H1 (cell line): ENCODE measurements around the gene ERO1A. TPM values are rescaled to one million over a fixed set of nuclear protein-coding genes. Genes with fewer than 3 reads are reported as not detected.

ENCODE experiments used
- CTCF ChIA-PET: fragments of 300-600 bp; sonication (Branson Sonifier 250); formaldehyde crosslinking; loops from one replicate; lab custom pipeline; 2021; ENCODE audit not compliant: partially characterized antibody; lab: Charles Lee
- POLR2A ChIA-PET: fragments of 300-600 bp; sonication (Branson Sonifier 250); formaldehyde crosslinking; loops from one replicate; lab custom pipeline; 2021; ENCODE audit warnings: inconsistent platforms; ENCODE audit not compliant: partially characterized antibody; lab: Charles Lee
- DNase-seq, 2 experiments: peaks; one replicate each; pipeline versions ENCODE4 v3.0.0 to v3.0.0-alpha.2; 2010 to 2022; ENCODE audit warnings: low spot score in 2 of 2, low read depth in 1 of 2, mixed read lengths in 1 of 2
- FAIRE-seq: peaks from 2 replicates; lab custom pipeline; 2011; peaks lifted over from hg19 to GRCh38; lab: Jason Lieb, UNC
- H2AFZ ChIP-seq: 2 replicates; pipeline ENCODE4 v1.8.1; 2012; ENCODE audit warnings: low read length, inconsistent platforms
- H2AK5ac ChIP-seq: 2 replicates; pipeline ENCODE4 v1.6.1; 2013; ENCODE audit warnings: low read depth, low read length
- H2BK120ac ChIP-seq: replicated peaks from 2 replicates; pipeline ENCODE3; 2013; ENCODE audit warnings: low read depth, low read length, inconsistent platforms
- H2BK12ac ChIP-seq: 2 replicates; pipeline ENCODE4 v1.6.1; 2013; ENCODE audit warnings: low read depth, low read length
- H2BK15ac ChIP-seq: 2 replicates; pipeline ENCODE4 v1.6.1; 2013; ENCODE audit warnings: low read length
- H2BK20ac ChIP-seq: 2 replicates; pipeline ENCODE4 v1.6.1; 2013; ENCODE audit warnings: low read length
- H2BK5ac ChIP-seq: 2 replicates; pipeline ENCODE4 v1.6.1; 2013; ENCODE audit warnings: low read depth, low read length
- H3K14ac ChIP-seq: 2 replicates; pipeline ENCODE4 v1.6.1; 2013; ENCODE audit warnings: inconsistent platforms; ENCODE audit not compliant: insufficient read length
- H3K18ac ChIP-seq: 2 replicates; pipeline ENCODE4 v1.6.1; 2013; ENCODE audit warnings: low read length; ENCODE audit errors: extremely low read depth
- H3K23ac ChIP-seq: 2 replicates; pipeline ENCODE4 v1.6.1; 2013; ENCODE audit warnings: inconsistent platforms; ENCODE audit not compliant: insufficient read length
- H3K23me2 ChIP-seq: 2 replicates; pipeline ENCODE4 v1.6.1; 2013; ENCODE audit warnings: low read depth, low read length
- H3K27ac ChIP-seq: 2 replicates; pipeline ENCODE4 v1.6.1; 2011; ENCODE audit warnings: low read depth, low read length, inconsistent platforms
- H3K27me3 ChIP-seq, 4 experiments: replicated peaks in 1 of 4; 1 replicate in 1 of 4; 2 replicates in 3 of 4; pipeline versions ENCODE4 v1.6.1 to v1.8.1; 2011 to 2013; ENCODE audit warnings: low read length in 3 of 4, mild to moderate bottlenecking in 3 of 4, inconsistent platforms in 2 of 4, mixed read lengths in 2 of 4, moderate library complexity in 1 of 4; ENCODE audit not compliant: control insufficient read depth in 3 of 4, insufficient read depth in 3 of 4; ENCODE audit errors: extremely low read depth in 1 of 4
- H3K36me3 ChIP-seq, 4 experiments: 2 replicates each; pipeline versions ENCODE4 v1.6.1 to v1.8.1; 2011 to 2013; ENCODE audit warnings: mild to moderate bottlenecking in 4 of 4, low read length in 3 of 4, moderate library complexity in 2 of 4, control low read depth in 1 of 4, inconsistent platforms in 1 of 4; ENCODE audit not compliant: insufficient read depth in 4 of 4, control insufficient read depth in 2 of 4
- H3K4ac ChIP-seq: replicated peaks from 2 replicates; pipeline ENCODE3; 2013; ENCODE audit warnings: low read length, low read depth, mixed read lengths, inconsistent platforms; ENCODE audit not compliant: insufficient read length
- H3K4me1 ChIP-seq, 4 experiments: replicated peaks in 1 of 4; 1 replicate in 1 of 4; 2 replicates in 3 of 4; pipeline versions ENCODE4 v1.6.1 to v1.8.1; 2011 to 2013; ENCODE audit warnings: low read length in 3 of 4, inconsistent platforms in 2 of 4, mixed read lengths in 1 of 4; ENCODE audit not compliant: insufficient read depth in 4 of 4, control insufficient read depth in 3 of 4
- H3K4me2 ChIP-seq, 2 experiments: 2 replicates each; pipeline versions ENCODE4 v1.6.1 to v1.8.1; 2011 to 2013; ENCODE audit warnings: low read depth in 2 of 2, low read length in 2 of 2, control low read depth in 1 of 2, inconsistent platforms in 1 of 2, mild to moderate bottlenecking in 1 of 2; ENCODE audit not compliant: insufficient read depth in 1 of 2
- H3K4me3 ChIP-seq, 4 experiments: fragments of 200-600, 300-600 bp in 1 of 4; sonication (generic), shearing (Covaris generic), sonication (Bioruptor Twin) in 1 of 4; 2 replicates each; pipeline versions ENCODE4 v1.5.1 to v1.8.1; 2011 to 2016; ENCODE audit warnings: low read length in 4 of 4, low read depth in 3 of 4, control low read depth in 2 of 4, inconsistent platforms in 2 of 4, mild to moderate bottlenecking in 2 of 4, mixed read lengths in 1 of 4, moderate library complexity in 1 of 4; ENCODE audit not compliant: insufficient read depth in 2 of 4; ENCODE audit errors: extremely low read depth in 1 of 4
- H3K56ac ChIP-seq: replicated peaks from 2 replicates; pipeline ENCODE3; 2013; ENCODE audit warnings: low read depth, mild to moderate bottlenecking, mixed read lengths, low read length, inconsistent platforms; ENCODE audit not compliant: insufficient read length
- H3K79me1 ChIP-seq: 2 replicates; pipeline ENCODE4 v1.6.1; 2013; ENCODE audit warnings: low read depth, low read length, control low read depth
- H3K79me2 ChIP-seq, 2 experiments: 2 replicates each; pipeline versions ENCODE4 v1.6.1 to v1.8.1; 2012 to 2013; ENCODE audit warnings: low read length in 2 of 2, mild to moderate bottlenecking in 2 of 2, inconsistent platforms in 1 of 2; ENCODE audit not compliant: insufficient read depth in 2 of 2, control insufficient read depth in 1 of 2
- H3K9ac ChIP-seq, 4 experiments: replicated peaks in 1 of 4; 1 replicate in 1 of 4; 2 replicates in 3 of 4; pipeline versions ENCODE4 v1.6.1 to v1.8.1; 2011 to 2013; ENCODE audit warnings: low read depth in 3 of 4, low read length in 3 of 4, control low read depth in 2 of 4, mild to moderate bottlenecking in 2 of 4, moderate library complexity in 2 of 4, inconsistent platforms in 1 of 4; ENCODE audit errors: extremely low read depth in 1 of 4
- H3K9me3 ChIP-seq, 2 experiments: 2 replicates each; pipeline versions ENCODE4 v1.6.1 to v1.8.1; 2012 to 2013; ENCODE audit warnings: mild to moderate bottlenecking in 2 of 2, moderate library complexity in 2 of 2, control low read depth in 1 of 2, inconsistent platforms in 1 of 2, low read depth in 1 of 2, low read length in 1 of 2, mixed read lengths in 1 of 2; ENCODE audit not compliant: insufficient read depth in 2 of 2
- H4K20me1 ChIP-seq, 2 experiments: replicated peaks in 1 of 2; 2 replicates each; pipeline versions ENCODE3 to v1.8.1; 2011 to 2013; ENCODE audit warnings: inconsistent platforms in 2 of 2, low read length in 2 of 2, mild to moderate bottlenecking in 1 of 2; ENCODE audit not compliant: insufficient read depth in 2 of 2, control insufficient read depth in 1 of 2
- H4K5ac ChIP-seq: 2 replicates; pipeline ENCODE4 v1.6.1; 2013; ENCODE audit warnings: low read length, low read depth, mixed read lengths, inconsistent platforms; ENCODE audit not compliant: insufficient read length
- H4K8ac ChIP-seq: 2 replicates; pipeline ENCODE4 v1.8.0; 2013; ENCODE audit warnings: mild to moderate bottlenecking, moderate library complexity, low read length, inconsistent platforms; ENCODE audit not compliant: insufficient read depth; ENCODE audit errors: extremely low read depth
- H4K91ac ChIP-seq: replicated peaks from 2 replicates; pipeline ENCODE3; 2013; ENCODE audit warnings: low read length, mixed read lengths, inconsistent platforms; ENCODE audit not compliant: insufficient read length
- ASH2L ChIP-seq: fragments of 200-600, 300-600 bp; sonication (generic); IDR thresholded peaks from one replicate; pipeline ENCODE4 v1.7.1; 2017; ENCODE audit warnings: low read length
- E2F6 ChIP-seq: IDR thresholded peaks from 2 replicates; pipeline ENCODE4 v1.6.1; 2012; ENCODE audit warnings: inconsistent platforms
- EZH2 ChIP-seq: fragments of 200-600 bp; sonication (generic); IDR thresholded peaks from 2 replicates; pipeline ENCODE4 v1.7.1; 2012; ENCODE audit warnings: low read depth, mild to moderate bottlenecking, moderate library complexity, low read length, inconsistent platforms; ENCODE audit not compliant: severe bottlenecking
- KDM4A ChIP-seq: IDR thresholded peaks from one replicate; pipeline ENCODE4 v1.7.1; 2012; ENCODE audit warnings: low read depth, mild to moderate bottlenecking, moderate library complexity, low read length, inconsistent platforms; ENCODE audit not compliant: severe bottlenecking
- MAX ChIP-seq: IDR thresholded peaks from 2 replicates; pipeline ENCODE4 v1.6.1; 2012; ENCODE audit warnings: inconsistent platforms
- POLR2A ChIP-seq, 2 experiments: IDR thresholded peaks; 1 replicate in 1 of 2; 2 replicates in 1 of 2; pipeline ENCODE4 v1.6.1; 2011; ENCODE audit warnings: low read depth in 2 of 2, low read length in 2 of 2, mild to moderate bottlenecking in 2 of 2; ENCODE audit errors: control extremely low read depth in 1 of 2
- SIX5 ChIP-seq: IDR thresholded peaks from 2 replicates; pipeline ENCODE4 v1.6.1; 2011; ENCODE audit warnings: mild to moderate bottlenecking, low read depth, low read length
- TBP ChIP-seq: IDR thresholded peaks from 2 replicates; pipeline ENCODE4 v1.6.1; 2011; ENCODE audit warnings: low read depth, low read length, improper control_type of control experiment
- TEAD4 ChIP-seq: IDR thresholded peaks from 2 replicates; pipeline ENCODE4 v1.6.1; 2012; ENCODE audit warnings: low read depth, low read length, inconsistent platforms, mixed read lengths
- YY1 ChIP-seq: IDR thresholded peaks from 2 replicates; pipeline ENCODE4 v1.6.1; 2011; ENCODE audit warnings: low read depth, mild to moderate bottlenecking, low read length
- ZNF274 ChIP-seq: IDR thresholded peaks from 2 replicates; pipeline ENCODE4 v1.7.0; 2012; ENCODE audit warnings: low read length, borderline replicate concordance; ENCODE audit errors: extremely low read depth
- WGBS, 2 experiments: shearing (Covaris generic) in 1 of 2; methylation state at CpG; one replicate each; pipeline versions ENCODE4 v1.1.6 to v1.1.7; 2013 to 2015; ENCODE audit warnings: low lambda C conversion rate in 2 of 2, mixed read lengths in 2 of 2, inconsistent platforms in 1 of 2, low coverage in 1 of 2, missing lambda C conversion rate in 1 of 2; ENCODE audit not compliant: insufficient replicate concordance in 2 of 2, insufficient coverage in 1 of 2, insufficient read length in 1 of 2; ENCODE audit errors: extremely low coverage in 1 of 2, missing lambda C conversion rate in 1 of 2; 5-methylcytosine and 5-hydroxymethylcytosine counted together
- polyA plus RNA-seq, 7 experiments: library from polyadenylated mRNA; depleted of rRNA in 3 of 7; stranded (reverse) in 5 of 7; unstranded in 2 of 7; fragments of >200 nt in 5 of 7; fragments of 200-250 nt in 2 of 7; gene quantifications; 1 replicate in 5 of 7; 2 replicates in 1 of 7; 4 replicates in 1 of 7; pipeline versions ENCODE4 v1.2.1 to v1.2.3, GENCODE V29; 2011 to 2013; ENCODE audit warnings: missing spikeins in 2 of 7, mixed read lengths in 2 of 7
- total RNA-seq: library from RNA; stranded (reverse); fragmentation: NEBNext Ultra II Directional; extraction: Animal tissue kit (Norgen Biotek cat#: 25700); gene quantifications from 2 replicates; pipeline ENCODE4 v1.2.1, GENCODE V29; 2021

The ERO1A gene
- total and polyA plus RNA-seq, 2 of the 8 experiments (the other 6 are each of a cell fraction or from before 2014, with no cell fraction given): 15.7 to 42.0 TPM

DNA sequence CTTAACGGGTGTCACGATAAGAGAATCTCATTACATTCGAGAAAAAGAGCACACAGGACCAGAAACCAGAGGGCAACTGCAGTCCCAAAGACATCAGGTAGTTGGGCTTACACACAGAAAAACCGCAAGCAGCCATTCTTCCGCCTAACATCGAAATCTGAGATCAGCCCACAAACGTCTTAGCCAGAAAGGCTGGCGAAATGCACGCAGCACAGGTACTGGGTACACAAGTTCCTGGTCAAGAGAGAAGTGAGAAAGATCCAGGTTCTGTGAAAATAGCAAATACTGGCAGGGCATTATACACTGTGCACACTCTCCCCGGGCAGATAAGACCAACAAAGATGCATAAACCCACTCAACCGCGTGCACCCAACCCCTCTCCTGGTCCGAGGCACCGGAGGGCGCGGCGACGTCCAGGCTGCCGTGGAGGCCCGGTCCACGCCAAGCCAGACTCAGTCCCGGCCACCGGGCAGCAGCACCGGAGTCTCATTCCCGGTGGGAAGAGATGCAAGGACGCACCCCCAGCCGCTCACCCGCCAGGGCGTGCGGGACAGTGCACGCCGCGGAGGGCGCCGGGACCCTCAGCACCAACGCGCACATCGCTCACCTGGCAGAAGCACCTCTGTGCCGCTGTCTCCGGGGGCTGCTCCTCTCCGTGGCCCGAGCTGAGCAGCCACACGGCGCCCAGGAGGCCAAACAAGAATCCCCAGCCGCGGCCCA, 437 bp downstream of the ERO1A start:
- Histone ChIP-seq H3K4ac (no peak overlapping the region), H2BK12ac (0 out of 2 replicates have a peak overlapping the region, but pooled peaks have one; percentile 50), H3K9me3 (no peaks in the 10 kb centered on the region), H3K4me3 (peak overlapping the region; percentile 83 to 94 (median 88)), H3K4me1 (peaks cover 0 to 3% (median 0%) of the 10 kb centered on the region in 4 experiments; a peak in 2 of 7 replicates), H3K23ac (no peak overlapping the region), H4K20me1 (peaks cover 0 to 6% of the 10 kb centered on the region in 2 experiments), H3K18ac (peak overlapping the region; percentile 87), H3K14ac (no peak overlapping the region), H3K79me2 (peaks cover 0 to 44% of the 10 kb centered on the region in 2 experiments; a peak in 2 of 4 replicates), H3K79me1 (no peaks in the 10 kb centered on the region), H4K8ac (peak overlapping the region; percentile 91), H3K27ac (peak overlapping the region; percentile 54; the same call in 1 of the 2 replicates), H2AFZ (peak overlapping the region; percentile 88), H3K23me2 (peaks cover 6% of the 10 kb centered on the region; the same call in 1 of the 2 replicates), H3K36me3 (no peaks in the 10 kb centered on the region), H4K91ac (peak overlapping the region; percentile 41), H4K5ac (peak overlapping the region; percentile 45), H2BK5ac (0 out of 2 replicates have a peak overlapping the region, but pooled peaks have one; percentile 24), H3K9ac (peak overlapping the region; percentile 75 to 90 (median 88)), H3K56ac (peak overlapping the region; percentile 38), H2BK120ac (no peak overlapping the region), H2BK20ac (no peak overlapping the region), H2AK5ac (no peak overlapping the region), H3K27me3 (no peaks in the 10 kb centered on the region), H3K4me2 (peak overlapping the region; percentile 87 to 96), H2BK15ac (peak overlapping the region; percentile 72; the same call in 1 of the 2 replicates)
- no peak for FAIRE-seq
- 3% methylated on average over 36 of the region's 46 CpGs; no CpG with 5 or more reads in 1 of the 2 experiments for WGBS, 2 experiments
- POLR2A ChIA-PET: interaction anchor here (0.6 to 2.9 kb wide), 6 partner anchors 9 to 141 kb away, joined by 3 to 19 read pairs (median 4); partner anchors contain the start of gene PSMC6
- CTCF ChIA-PET: no interaction called here
- DNase-seq: no peak
- no peak for TF ChIP-seq SIX5
- TF ChIP-seq POLR2A (IDR thresholded peaks at IDR 0.05; ENCODE audit: control extremely low read depth in 1 of 2, low read depth in 2 of 2, low read length in 2 of 2): peak in 1 of 2 experiments; percentile 40; a peak in 1 of 3 replicates
- TF ChIP-seq MAX: peak; percentile 31
- TF ChIP-seq TBP: peak; percentile 24; the same call in 1 of the 2 replicates
- peak; percentile 95 for TF ChIP-seq KDM4A
- TF ChIP-seq EZH2: no peak
- peak; percentile 42; the same call in 1 of the 2 replicates for TF ChIP-seq E2F6
- no peak for TF ChIP-seq TEAD4
- peak; percentile 93 for TF ChIP-seq ASH2L
- TF ChIP-seq ZNF274: no peak
- TF ChIP-seq YY1: peak; percentile 63; the same call in 1 of the 2 replicates
